ENCODE measurements around the gene ADAT3.
"Not testable (repeated sequence)": the region's sequence is repeated elsewhere in the genome, so short reads cannot be mapped to it uniquely, and the experiment has no call there.

The ADAT3 gene

GRCh38 chr19:1880611-1881392, 24.4 kb upstream of the ADAT3 start:
- no peak for DNase-seq (ENCODE audit: low spot score)
- in situ Hi-C loops (cut with MboI; ENCODE audit: low sequenced_read_pairs, unreplicated experiment), result no loop called here
- TF ChIP-seq CTCF (IDR thresholded peaks at IDR 0.05; ENCODE audit: borderline replicate concordance, control extremely low read depth, extremely low read depth, insufficient read depth, missing control alignments), result no peak

GRCh38 chr19:1881393-1882088, 23.7 kb upstream of the ADAT3 start:
- DNase-seq (ENCODE audit: low spot score); in situ Hi-C loops (cut with MboI; ENCODE audit: low sequenced_read_pairs, unreplicated experiment): not testable (repeated sequence)

GRCh38 chr19:1882089-1882785, 23.0 kb upstream of the ADAT3 start:
- in situ Hi-C loops (cut with MboI; ENCODE audit: low sequenced_read_pairs, unreplicated experiment), result no loop called here
- TF ChIP-seq CTCF (IDR thresholded peaks at IDR 0.05; ENCODE audit: borderline replicate concordance, control extremely low read depth, extremely low read depth, insufficient read depth, missing control alignments), result no peak
- no peak for DNase-seq (ENCODE audit: low spot score)

- in situ Hi-C loops (cut with MboI; ENCODE audit: low sequenced_read_pairs, unreplicated experiment), result no loop called here
- DNase-seq (ENCODE audit: low spot score), result no peak
- no peak for TF ChIP-seq CTCF (IDR thresholded peaks at IDR 0.05; ENCODE audit: borderline replicate concordance, control extremely low read depth, extremely low read depth, insufficient read depth, missing control alignments)
Observed at GRCh38 chr19:1882786-1883692, 22.2 kb upstream of the ADAT3 start.

GRCh38 chr19:1883784-1884183, 21.4 kb upstream of the ADAT3 start:
- in situ Hi-C loops (cut with MboI; ENCODE audit: low sequenced_read_pairs, unreplicated experiment), result no loop called here
- DNase-seq (ENCODE audit: low spot score), result no peak
- no peak for TF ChIP-seq CTCF (IDR thresholded peaks at IDR 0.05; ENCODE audit: borderline replicate concordance, control extremely low read depth, extremely low read depth, insufficient read depth, missing control alignments)

GRCh38 chr19:1884291-1884718, 20.9 kb upstream of the ADAT3 start:
- in situ Hi-C loops (cut with MboI; ENCODE audit: low sequenced_read_pairs, unreplicated experiment), result no loop called here
- no peak for DNase-seq (ENCODE audit: low spot score)
- no peak for TF ChIP-seq CTCF (IDR thresholded peaks at IDR 0.05; ENCODE audit: borderline replicate concordance, control extremely low read depth, extremely low read depth, insufficient read depth, missing control alignments)
